ENCODE measurements around the gene IGFN1. TPM values are rescaled to one million over a fixed set of nuclear protein-coding genes. Genes with fewer than 3 reads are reported as not detected.
A peak's percentile ranks its signal among the peaks of the same experiment; 100 is the strongest.
"Not testable (repeated sequence)": the region's sequence is repeated elsewhere in the genome, so short reads cannot be mapped to it uniquely, and the experiment has no call there.

IGFN1 gene
- total and polyA plus RNA-seq, 2 donors from 2014 or later = 2.8 TPM; not detected in 1

DNA sequence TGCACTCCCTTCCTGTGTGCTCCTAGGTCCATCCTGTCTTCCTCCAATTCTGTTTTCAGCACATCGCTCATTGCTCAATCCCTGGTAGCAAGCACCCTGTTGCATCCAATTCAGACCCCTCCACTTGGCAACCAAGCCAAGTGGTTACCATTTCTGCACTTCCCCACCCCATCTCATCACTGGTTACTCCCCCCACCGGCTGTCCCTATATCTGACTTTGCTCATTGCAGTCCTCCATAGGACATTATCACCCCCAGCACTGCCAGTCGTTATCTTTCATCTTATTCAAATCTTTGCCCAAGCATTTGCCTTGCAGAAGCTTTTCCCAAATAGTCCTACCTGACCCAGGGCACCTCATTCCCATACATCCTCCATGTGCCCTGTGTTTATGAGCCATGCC, 34.3 kb upstream of the IGFN1 start:
- Histone ChIP-seq H3K36me3 (ENCODE audit: control insufficient read depth in 2 of 3, insufficient read depth in 3 of 3, low read length in 3 of 3) (peaks cover 0 to 5% (median 0%) of the 10 kb centered on the region in 3 donors), H3K4me3 (ENCODE audit: low read length in 3 of 3) (no peak overlapping the region), H3K27me3 (ENCODE audit: control insufficient read depth, insufficient read depth, low read length) (no peaks in the 10 kb centered on the region), H3K9me3 (ENCODE audit: control insufficient read depth in 2 of 3, insufficient read depth in 1 of 3, low read length in 3 of 3) (no peaks in the 10 kb centered on the region), H3K4me1 (ENCODE audit: control insufficient read depth in 2 of 3, insufficient read depth in 2 of 3, low read depth in 1 of 3, low read length in 3 of 3) (peaks cover 0 to 8% (median 3%) of the 10 kb centered on the region in 3 donors), H3K9ac (ENCODE audit: low read length in 3 of 3) (no peak overlapping the region), H3K27ac (ENCODE audit: low read depth in 2 of 2, low read length in 2 of 2) (no peak overlapping the region)
- TF ChIP-seq, protein P1, sequence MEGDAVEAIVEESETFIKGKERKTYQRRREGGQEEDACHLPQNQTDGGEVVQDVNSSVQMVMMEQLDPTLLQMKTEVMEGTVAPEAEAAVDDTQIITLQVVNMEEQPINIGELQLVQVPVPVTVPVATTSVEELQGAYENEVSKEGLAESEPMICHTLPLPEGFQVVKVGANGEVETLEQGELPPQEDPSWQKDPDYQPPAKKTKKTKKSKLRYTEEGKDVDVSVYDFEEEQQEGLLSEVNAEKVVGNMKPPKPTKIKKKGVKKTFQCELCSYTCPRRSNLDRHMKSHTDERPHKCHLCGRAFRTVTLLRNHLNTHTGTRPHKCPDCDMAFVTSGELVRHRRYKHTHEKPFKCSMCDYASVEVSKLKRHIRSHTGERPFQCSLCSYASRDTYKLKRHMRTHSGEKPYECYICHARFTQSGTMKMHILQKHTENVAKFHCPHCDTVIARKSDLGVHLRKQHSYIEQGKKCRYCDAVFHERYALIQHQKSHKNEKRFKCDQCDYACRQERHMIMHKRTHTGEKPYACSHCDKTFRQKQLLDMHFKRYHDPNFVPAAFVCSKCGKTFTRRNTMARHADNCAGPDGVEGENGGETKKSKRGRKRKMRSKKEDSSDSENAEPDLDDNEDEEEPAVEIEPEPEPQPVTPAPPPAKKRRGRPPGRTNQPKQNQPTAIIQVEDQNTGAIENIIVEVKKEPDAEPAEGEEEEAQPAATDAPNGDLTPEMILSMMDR (IDR thresholded peaks at IDR 0.05; ENCODE audit: borderline replicate concordance, extremely low read depth, insufficient read depth) = no peak
- intact Hi-C loops (cut with DNase I) = no loop called here
- FAIRE-seq = no peak
- DNase-seq = no peak

DNA sequence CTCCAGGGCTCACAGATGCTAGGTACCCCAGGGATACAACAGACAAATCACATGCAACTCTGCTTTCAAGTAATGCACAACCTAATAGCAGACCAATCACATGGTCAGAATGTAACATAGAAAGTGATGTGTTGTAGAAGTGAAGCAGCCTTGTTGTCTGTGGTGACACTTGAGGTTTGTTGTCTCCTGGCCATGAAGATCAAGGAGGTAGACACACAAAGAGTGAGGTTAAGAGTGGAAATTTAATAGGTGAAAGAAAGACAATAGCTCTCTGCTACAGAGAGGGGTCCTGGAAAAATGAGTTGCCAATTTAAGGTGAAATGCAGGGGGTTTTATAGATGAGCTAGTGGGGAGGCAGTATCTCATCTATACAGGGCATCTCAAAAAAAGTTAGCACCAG, 33.8 kb upstream of the IGFN1 start:
- TF ChIP-seq, protein P1 (IDR thresholded peaks at IDR 0.05; ENCODE audit: borderline replicate concordance, extremely low read depth, insufficient read depth) = no peak
- H3K27me3 ChIP-seq (ENCODE audit: control insufficient read depth, insufficient read depth, low read length) = no peaks in the 10 kb centered on the region

DNA sequence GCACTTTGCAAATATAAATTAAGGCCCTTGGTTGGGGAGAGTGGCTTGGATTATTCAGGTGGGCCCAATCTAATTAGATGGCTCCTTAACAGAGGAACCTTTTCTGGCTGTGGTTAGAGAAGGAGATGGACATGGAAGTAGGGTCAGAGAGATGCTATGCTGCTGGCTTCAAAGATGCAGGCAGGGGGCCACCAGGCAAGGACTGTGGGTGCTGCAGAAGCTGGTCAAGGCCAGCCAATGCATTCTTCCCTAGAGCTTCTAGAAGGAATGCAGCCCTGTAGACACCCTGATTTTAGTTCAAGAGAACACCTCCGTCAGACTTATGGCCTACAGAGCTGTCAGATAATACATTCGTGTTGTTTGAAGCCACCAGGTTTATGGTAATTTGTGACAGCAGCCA, 32.7 kb upstream of the IGFN1 start:
- TF ChIP-seq, protein P1 (IDR thresholded peaks at IDR 0.05; ENCODE audit: borderline replicate concordance, extremely low read depth, insufficient read depth) = no peak
- H3K4me1 ChIP-seq (ENCODE audit: control insufficient read depth in 2 of 3, insufficient read depth in 2 of 3, low read depth in 1 of 3, low read length in 3 of 3) = peaks cover 0 to 8% (median 3%) of the 10 kb centered on the region in 3 donors
- H3K27me3 ChIP-seq (ENCODE audit: control insufficient read depth, insufficient read depth, low read length) = no peaks in the 10 kb centered on the region
- intact Hi-C loops (cut with DNase I) = no loop called here
- FAIRE-seq (no peak), DNase-seq (no peak)
- H3K27ac ChIP-seq (ENCODE audit: low read depth in 2 of 2, low read length in 2 of 2) = no peak overlapping the region
- H3K9ac ChIP-seq (ENCODE audit: low read length in 3 of 3) = no peak overlapping the region
- H3K36me3 ChIP-seq (ENCODE audit: control insufficient read depth in 2 of 3, insufficient read depth in 3 of 3, low read length in 3 of 3) = no peaks in the 10 kb centered on the region
- H3K4me3 ChIP-seq (ENCODE audit: low read length in 3 of 3) = no peak overlapping the region
- no peaks in the 10 kb centered on the region for H3K9me3 ChIP-seq (ENCODE audit: control insufficient read depth in 2 of 3, insufficient read depth in 1 of 3, low read length in 3 of 3)

More for the DNA sequence above, 33.8 kb upstream of the IGFN1 start:
- no peaks in the 10 kb centered on the region for H3K9me3 ChIP-seq (ENCODE audit: control insufficient read depth in 2 of 3, insufficient read depth in 1 of 3, low read length in 3 of 3)
- H3K4me1 ChIP-seq (ENCODE audit: control insufficient read depth in 2 of 3, insufficient read depth in 2 of 3, low read depth in 1 of 3, low read length in 3 of 3) = peaks cover 0 to 8% (median 3%) of the 10 kb centered on the region in 3 donors
- intact Hi-C loops (cut with DNase I) = no loop called here
- no peak overlapping the region for H3K27ac ChIP-seq (ENCODE audit: low read depth in 2 of 2, low read length in 2 of 2)
- H3K36me3 ChIP-seq (ENCODE audit: control insufficient read depth in 2 of 3, insufficient read depth in 3 of 3, low read length in 3 of 3) = peaks cover 0 to 2% (median 0%) of the 10 kb centered on the region in 3 donors
- H3K9ac ChIP-seq (ENCODE audit: low read length in 3 of 3) = no peak overlapping the region
- H3K4me3 ChIP-seq (ENCODE audit: low read length in 3 of 3) = no peak overlapping the region
- FAIRE-seq = no peak
- no peak for DNase-seq

DNA sequence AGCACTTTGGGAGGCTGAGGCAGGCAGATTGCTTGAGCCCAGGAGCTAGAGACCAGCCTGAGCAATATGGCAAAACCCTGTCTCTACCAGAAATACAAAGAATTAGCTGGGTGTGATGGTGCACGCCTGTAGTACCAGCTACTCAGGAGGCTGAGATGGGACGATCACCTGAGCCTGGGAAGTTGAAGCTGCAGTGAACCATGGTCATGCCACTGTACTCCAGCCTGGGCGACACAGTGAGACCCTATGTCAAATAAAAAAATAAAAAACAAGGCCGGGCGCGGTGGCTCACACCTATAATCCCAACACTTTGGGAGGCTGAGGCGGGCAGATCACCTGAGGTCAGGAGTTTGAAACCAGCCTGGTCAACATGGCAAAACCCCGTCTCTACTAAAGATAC, 27.6 kb upstream of the IGFN1 start:
- H3K27ac ChIP-seq (ENCODE audit: low read depth in 2 of 2, low read length in 2 of 2); FAIRE-seq: not testable (repeated sequence)

More for the DNA sequence above, 27.6 kb upstream of the IGFN1 start:
- intact Hi-C loops (cut with DNase I); H3K4me1 ChIP-seq (ENCODE audit: control insufficient read depth in 2 of 3, insufficient read depth in 2 of 3, low read depth in 1 of 3, low read length in 3 of 3); H3K9me3 ChIP-seq (ENCODE audit: control insufficient read depth in 2 of 3, insufficient read depth in 1 of 3, low read length in 3 of 3); H3K9ac ChIP-seq (ENCODE audit: low read length in 3 of 3); H3K27me3 ChIP-seq (ENCODE audit: control insufficient read depth, insufficient read depth, low read length); H3K4me3 ChIP-seq (ENCODE audit: low read length in 3 of 3); H3K36me3 ChIP-seq (ENCODE audit: control insufficient read depth in 2 of 3, insufficient read depth in 3 of 3, low read length in 3 of 3): not testable (repeated sequence)
- DNase-seq = peak in 1 of 5 donors; percentile 5
